ENCODE results near the gene ITGA2B. TPM values are rescaled to one million over a fixed set of nuclear protein-coding genes. Genes with fewer than 3 reads are reported as not detected.

The ITGA2B gene
- total and polyA plus RNA-seq, 9 donors, result 0.60 to 5.2 (median 2.2) TPM

- intact Hi-C loops (cut with DNase I), result no loop called here
- no peaks in the 10 kb centered on the region for H3K36me3 ChIP-seq
- H3K4me1 ChIP-seq (ENCODE audit: insufficient read depth), result peaks cover 2% of the 10 kb centered on the region
- H3K4me3 ChIP-seq, result peak overlapping the region; percentile 53
- no peaks in the 10 kb centered on the region for H3K27me3 ChIP-seq
- TF ChIP-seq CTCF (IDR thresholded peaks at IDR 0.05) (no peak), POLR2A (IDR thresholded peaks at IDR 0.05) (no peak), EP300 (IDR thresholded peaks at IDR 0.05) (no peak)
- 4 to 7% (median 4%) methylated on average over 25 to 26 of the region's 26 CpGs for WGBS, 3 donors
- H3K9me3 ChIP-seq, result no peaks in the 10 kb centered on the region
- no peak for DNase-seq
- H3K27ac ChIP-seq, result peak overlapping the region in 1 of 2 donors; percentile 16
Observed at GRCh38 chr17:44384823-44385286, 4.6 kb downstream of the ITGA2B start.

- intact Hi-C loops (cut with DNase I), result no loop called here
- Histone ChIP-seq H3K27me3 (no peaks in the 10 kb centered on the region), H3K36me3 (no peaks in the 10 kb centered on the region), H3K4me1 (ENCODE audit: insufficient read depth) (peaks cover 2% of the 10 kb centered on the region), H3K4me3 (peak overlapping the region; percentile 53), H3K9me3 (no peaks in the 10 kb centered on the region), H3K27ac (peak overlapping the region in 1 of 2 donors; percentile 16)
- no peak for TF ChIP-seq POLR2A (IDR thresholded peaks at IDR 0.05)
- no peak for TF ChIP-seq EP300 (IDR thresholded peaks at IDR 0.05)
- TF ChIP-seq CTCF (IDR thresholded peaks at IDR 0.05), result no peak
- DNase-seq, result no peak
- WGBS, 3 donors, result 35 to 39% (median 38%) methylated on average over 29 of the region's 29 CpGs
Observed at GRCh38 chr17:44384281-44384822, 5.1 kb downstream of the ITGA2B start.

- no peaks in the 10 kb centered on the region for H3K9me3 ChIP-seq
- H3K36me3 ChIP-seq, result no peaks in the 10 kb centered on the region
- TF ChIP-seq EP300 (IDR thresholded peaks at IDR 0.05) (no peak), CTCF (IDR thresholded peaks at IDR 0.05) (no peak), POLR2A (IDR thresholded peaks at IDR 0.05) (no peak)
- peak in 1 of 5 donors; percentile 38 for DNase-seq
- H3K27me3 ChIP-seq, result no peaks in the 10 kb centered on the region
- no peak overlapping the region for H3K4me3 ChIP-seq
- 81 to 88% (median 85%) methylated on average over 15 to 16 of the region's 16 CpGs for WGBS, 3 donors
- intact Hi-C loops (cut with DNase I), result no loop called here
- no peak overlapping the region for H3K27ac ChIP-seq
- peaks cover 2% of the 10 kb centered on the region for H3K4me1 ChIP-seq (ENCODE audit: insufficient read depth)
Observed at GRCh38 chr17:44383861-44384260, 5.6 kb downstream of the ITGA2B start.

GRCh38 chr17:44383363-44383762 lies 6.1 kb downstream of the ITGA2B start:
- no peak for TF ChIP-seq EP300 (IDR thresholded peaks at IDR 0.05)
- TF ChIP-seq POLR2A (IDR thresholded peaks at IDR 0.05), result no peak
- no peak for TF ChIP-seq CTCF (IDR thresholded peaks at IDR 0.05)
- Histone ChIP-seq H3K4me3 (no peak overlapping the region), H3K4me1 (ENCODE audit: insufficient read depth) (peaks cover 2% of the 10 kb centered on the region), H3K27me3 (no peaks in the 10 kb centered on the region), H3K36me3 (no peaks in the 10 kb centered on the region), H3K27ac (no peak overlapping the region), H3K9me3 (no peaks in the 10 kb centered on the region)
- intact Hi-C loops (cut with DNase I), result no loop called here
- DNase-seq, result peak in 1 of 5 donors; percentile 37
- 92 to 95% (median 94%) methylated on average over 15 of the region's 15 CpGs for WGBS, 3 donors
